IgD-negative memory B cell (primary cell): ENCODE results near the gene VMAC. TPM values are rescaled to one million over a fixed set of nuclear protein-coding genes. Genes with fewer than 3 reads are reported as not detected.
A peak's percentile ranks its signal among the peaks of the same experiment; 100 is the strongest.

Experiments
- H3K27ac Mint-ChIP-seq, 3 donors: one replicate each; pipeline ENCODE4 v1.8.0; 2020 to 2022; ENCODE audit warnings: mild to moderate bottlenecking in 3 of 3, mixed read lengths in 3 of 3, moderate library complexity in 1 of 3
- H3K27me3 Mint-ChIP-seq: one replicate; pipeline ENCODE4 v1.8.0; 2021; ENCODE audit warnings: mixed read lengths
- H3K36me3 Mint-ChIP-seq: one replicate; pipeline ENCODE4 v1.8.0; 2020; ENCODE audit warnings: mild to moderate bottlenecking, mixed read lengths
- H3K4me1 Mint-ChIP-seq, 3 donors: one replicate each; pipeline ENCODE4 v1.8.0; 2020 to 2022; ENCODE audit warnings: mixed read lengths in 3 of 3, mild to moderate bottlenecking in 1 of 3
- H3K4me3 Mint-ChIP-seq, 4 donors: one replicate each; pipeline ENCODE4 v1.8.0; 2020 to 2022; ENCODE audit warnings: mild to moderate bottlenecking in 4 of 4, mixed read lengths in 4 of 4, moderate library complexity in 3 of 4
- H3K9me3 Mint-ChIP-seq, 3 donors: one replicate each; pipeline ENCODE4 v1.8.0; 2020 to 2021; ENCODE audit warnings: mixed read lengths in 3 of 3, mild to moderate bottlenecking in 1 of 3
- polyA plus RNA-seq: library from polyadenylated mRNA; unstranded; fragments of 300-500 nt; fragmentation: Illumina TruSeq; gene quantifications from one replicate; pipeline ENCODE4 v1.2.3, GENCODE V29; 2021

The VMAC gene
- polyA plus RNA-seq, 1 donor from 2014 or later: 4.2 TPM

- Mint-ChIP-seq H3K27me3 (no peaks in the 10 kb centered on the region), H3K9me3 (no peaks in the 10 kb centered on the region), H3K4me1 (peaks cover 0 to 7% (median 3%) of the 10 kb centered on the region in 3 donors), H3K4me3 (no peak overlapping the region), H3K27ac (no peak overlapping the region), H3K36me3 (no peaks in the 10 kb centered on the region)
These were observed 6.7 kb downstream of the VMAC start for GRCh38 chr19:5911366-5911765.

- H3K27me3 Mint-ChIP-seq: no peaks in the 10 kb centered on the region
- H3K4me1 Mint-ChIP-seq: no peaks in the 10 kb centered on the region
- no peaks in the 10 kb centered on the region for H3K9me3 Mint-ChIP-seq
- peak within 1 kb of the TSS in 1 of 3 donors; percentile 28 for H3K27ac Mint-ChIP-seq
- no peak within 1 kb of the TSS for H3K4me3 Mint-ChIP-seq
- H3K36me3 Mint-ChIP-seq: peaks cover 3% of the 10 kb centered on the region
These were observed 9.2 kb downstream of the VMAC start, which contains the start of gene CAPS for GRCh38 chr19:5913739-5914357. Gene CAPS, plus strand, starts transcription at chr19:5914254. Its CDS starts 153 bp downstream, at chr19:5914407.

- Mint-ChIP-seq H3K27ac (no peak overlapping the region), H3K9me3 (no peaks in the 10 kb centered on the region), H3K4me3 (no peak overlapping the region), H3K36me3 (peaks cover 3% of the 10 kb centered on the region), H3K27me3 (no peaks in the 10 kb centered on the region), H3K4me1 (no peaks in the 10 kb centered on the region)
These were observed 9.7 kb downstream of the VMAC start for GRCh38 chr19:5914358-5914774.

- Mint-ChIP-seq H3K4me1 (no peaks in the 10 kb centered on the region), H3K4me3 (no peak overlapping the region), H3K27ac (no peak overlapping the region)
These were observed 10.5 kb downstream of the VMAC start for GRCh38 chr19:5914946-5915781.

GRCh38 chr19:5915782-5916165 lies 11.1 kb downstream of the VMAC start:
- H3K4me3 Mint-ChIP-seq: no peak overlapping the region
- peaks cover 3% of the 10 kb centered on the region for H3K36me3 Mint-ChIP-seq
- H3K27me3 Mint-ChIP-seq: no peaks in the 10 kb centered on the region
- no peaks in the 10 kb centered on the region for H3K9me3 Mint-ChIP-seq
- H3K27ac Mint-ChIP-seq: no peak overlapping the region
- H3K4me1 Mint-ChIP-seq: no peaks in the 10 kb centered on the region

More at GRCh38 chr19:5914946-5915781, 10.5 kb downstream of the VMAC start:
- Mint-ChIP-seq H3K36me3 (peaks cover 3% of the 10 kb centered on the region), H3K9me3 (no peaks in the 10 kb centered on the region), H3K27me3 (no peaks in the 10 kb centered on the region)

- H3K36me3 Mint-ChIP-seq: peaks cover 3% of the 10 kb centered on the region
- no peaks in the 10 kb centered on the region for H3K27me3 Mint-ChIP-seq
These were observed 11.6 kb downstream of the VMAC start for GRCh38 chr19:5916181-5916708.

GRCh38 chr19:5917431-5918107 lies 12.9 kb downstream of the VMAC start:
- Mint-ChIP-seq H3K4me1 (no peaks in the 10 kb centered on the region), H3K36me3 (peaks cover 3% of the 10 kb centered on the region), H3K27ac (no peak overlapping the region)

More at GRCh38 chr19:5916181-5916708, 11.6 kb downstream of the VMAC start:
- Mint-ChIP-seq H3K9me3 (no peaks in the 10 kb centered on the region), H3K27ac (no peak overlapping the region), H3K4me1 (no peaks in the 10 kb centered on the region), H3K4me3 (no peak overlapping the region)

GRCh38 chr19:5918463-5919079 lies 13.9 kb downstream of the VMAC start:
- no peak overlapping the region for H3K4me3 Mint-ChIP-seq
- no peaks in the 10 kb centered on the region for H3K4me1 Mint-ChIP-seq
- no peaks in the 10 kb centered on the region for H3K9me3 Mint-ChIP-seq
- no peak overlapping the region for H3K27ac Mint-ChIP-seq
- peaks cover 3% of the 10 kb centered on the region for H3K36me3 Mint-ChIP-seq
- no peaks in the 10 kb centered on the region for H3K27me3 Mint-ChIP-seq

More at GRCh38 chr19:5917431-5918107, 12.9 kb downstream of the VMAC start:
- H3K9me3 Mint-ChIP-seq: no peaks in the 10 kb centered on the region
- H3K4me3 Mint-ChIP-seq: no peak overlapping the region
- H3K27me3 Mint-ChIP-seq: no peaks in the 10 kb centered on the region

- H3K36me3 Mint-ChIP-seq: peaks cover 3% of the 10 kb centered on the region
- H3K4me1 Mint-ChIP-seq: peaks cover 0 to 2% (median 0%) of the 10 kb centered on the region in 3 donors
- no peak overlapping the region for H3K27ac Mint-ChIP-seq
These were observed 17.0 kb downstream of the VMAC start for GRCh38 chr19:5921516-5922160.

GRCh38 chr19:5922161-5922545 lies 17.5 kb downstream of the VMAC start:
- H3K27ac Mint-ChIP-seq: no peak overlapping the region
- no peaks in the 10 kb centered on the region for H3K9me3 Mint-ChIP-seq
- H3K36me3 Mint-ChIP-seq: peaks cover 3% of the 10 kb centered on the region
- no peaks in the 10 kb centered on the region for H3K27me3 Mint-ChIP-seq
- H3K4me1 Mint-ChIP-seq: peaks cover 0 to 2% (median 0%) of the 10 kb centered on the region in 3 donors
- no peak overlapping the region for H3K4me3 Mint-ChIP-seq

More at GRCh38 chr19:5921516-5922160, 17.0 kb downstream of the VMAC start:
- Mint-ChIP-seq H3K9me3 (no peaks in the 10 kb centered on the region), H3K27me3 (no peaks in the 10 kb centered on the region), H3K4me3 (no peak overlapping the region)

GRCh38 chr19:5923356-5923755 lies 18.7 kb downstream of the VMAC start:
- Mint-ChIP-seq H3K9me3 (no peaks in the 10 kb centered on the region), H3K4me3 (no peak overlapping the region), H3K27ac (no peak overlapping the region), H3K4me1 (peaks cover 0 to 9% (median 8%) of the 10 kb centered on the region in 3 donors), H3K36me3 (peaks cover 3% of the 10 kb centered on the region), H3K27me3 (no peaks in the 10 kb centered on the region)

- Mint-ChIP-seq H3K4me1 (peaks cover 0 to 10% (median 9%) of the 10 kb centered on the region in 3 donors), H3K36me3 (peaks cover 3% of the 10 kb centered on the region), H3K27me3 (no peaks in the 10 kb centered on the region), H3K27ac (no peak overlapping the region), H3K9me3 (no peaks in the 10 kb centered on the region), H3K4me3 (no peak overlapping the region)
These were observed 21.3 kb downstream of the VMAC start for GRCh38 chr19:5925830-5926427.

GRCh38 chr19:5926641-5927440 lies 22.2 kb downstream of the VMAC start:
- Mint-ChIP-seq H3K27me3 (no peaks in the 10 kb centered on the region), H3K4me3 (peak overlapping the region in 1 of 4 donors; percentile 27), H3K27ac (no peak overlapping the region), H3K9me3 (no peaks in the 10 kb centered on the region), H3K4me1 (peaks cover 0 to 10% (median 9%) of the 10 kb centered on the region in 3 donors), H3K36me3 (peaks cover 3% of the 10 kb centered on the region)
